K562 (cell line): ENCODE results near the gene OSCAR. TPM values are rescaled to one million over a fixed set of nuclear protein-coding genes. Genes with fewer than 3 reads are reported as not detected.

Source experiments
- BACH1 ChIP-seq: fragments of 200-800 bp; sonication (Bioruptor generic); IDR thresholded peaks from 2 replicates; pipeline ENCODE4 v1.6.1; 2016; ENCODE audit warnings: missing genetic modification characterization, missing compliant biosample characterization
- DACH1 ChIP-seq: fragments of 450-650 bp; IDR thresholded peaks from 2 replicates; pipeline ENCODE4 v1.6.1; 2018; ENCODE audit not compliant: partially characterized antibody
- EGR1 ChIP-seq: fragments of 450-650 bp; conservative IDR thresholded peaks from 2 replicates; pipeline ENCODE4 v1.6.1; 2017; ENCODE audit warnings: mild to moderate bottlenecking
- POLR2H ChIP-seq: IDR thresholded peaks from 2 replicates; pipeline ENCODE4 v1.6.1; 2016; ENCODE audit warnings: missing genetic modification characterization, low read depth, mild to moderate bottlenecking, control low read depth, missing compliant biosample characterization, moderate library complexity
- SLC30A9 ChIP-seq: fragments of 250-450 bp; sonication (Bioruptor Pico); IDR thresholded peaks from 2 replicates; pipeline ENCODE4 v1.8.0; 2022; ENCODE audit warnings: mild to moderate bottlenecking, moderate library complexity
- SMARCE1 ChIP-seq: fragments of 450-650 bp; IDR thresholded peaks from 2 replicates; pipeline ENCODE4 v1.7.1; 2016; ENCODE audit warnings: mild to moderate bottlenecking
- TEAD1 ChIP-seq, 2 experiments: fragments of 450-650 bp in 1 of 2; sonication (generic) in 1 of 2; formaldehyde crosslinking; IDR thresholded peaks; 2 replicates each; pipeline versions ENCODE4 v1.4.0 to v1.8.0; 2020 to 2022; ENCODE audit warnings: mild to moderate bottlenecking in 2 of 2, missing genetic modification reagents in 1 of 2
- ZNF121 ChIP-seq: sonication (generic); formaldehyde crosslinking; conservative IDR thresholded peaks from 2 replicates; pipeline ENCODE4 v1.8.0; 2022; ENCODE audit warnings: missing genetic modification reagents
- ZNF318 ChIP-seq, 2 experiments: fragments of 450-650 bp; IDR thresholded peaks; 2 replicates each; pipeline ENCODE4 v1.6.1; 2016; ENCODE audit warnings: mild to moderate bottlenecking in 2 of 2, borderline replicate concordance in 1 of 2, low read depth in 1 of 2, moderate library complexity in 1 of 2
- ZNF347 ChIP-seq: fragments of 450-650 bp; formaldehyde crosslinking; IDR thresholded peaks from 2 replicates; pipeline ENCODE4 v1.4.0; 2020; ENCODE audit warnings: low read depth, mild to moderate bottlenecking, moderate library complexity
- ZNF407 ChIP-seq: fragments of 450-650 bp; IDR thresholded peaks from 2 replicates; pipeline ENCODE4 v1.6.1; 2016; ENCODE audit warnings: low read depth
- ZNF717 ChIP-seq: fragments of 250-450 bp; sonication (Bioruptor Pico); IDR thresholded peaks from 2 replicates; pipeline ENCODE4 v1.5.0; 2021
- ZNF77 ChIP-seq: fragments of 250-450 bp; sonication (Bioruptor Pico); IDR thresholded peaks from 2 replicates; pipeline ENCODE4 v1.5.0; 2020
- polyA plus RNA-seq, 8 experiments: library from polyadenylated mRNA; depleted of rRNA in 4 of 8; stranded (reverse) in 5 of 8; unstranded in 3 of 8; fragments of >200 nt; fragmentation: Nextera tagmentation in 2 of 8; fragmentation: Illumina TruSeq in 1 of 8; extraction: Ambion mirVana in 2 of 8; extraction: Trizol in 1 of 8; gene quantifications; 2 replicates each; pipeline versions ENCODE4 v1.2.1 to v1.2.3, GENCODE V29; 2011 to 2014; ENCODE audit warnings: inconsistent platforms in 1 of 8, missing spikeins in 1 of 8
- total RNA-seq, 7 experiments: library from RNA; depleted of rRNA in 6 of 7; stranded (reverse); fragments of >200 nt in 6 of 7; fragmentation: Illumina TruSeq in 2 of 7; extraction: Trizol in 2 of 7; gene quantifications; 2 replicates each; pipeline versions ENCODE4 v1.2.1 to v1.2.3, GENCODE V29; 2011 to 2021; ENCODE audit warnings: low replicate concordance in 1 of 7

The OSCAR gene
- total and polyA plus RNA-seq, 9 of the 15 experiments (the other 6 are each of a cell fraction or from before 2014, with no cell fraction given) = 0.09 to 0.62 (median 0.13) TPM; not detected in 5

GRCh38 chr19:54096617-54097106 is 3.9 kb downstream of the OSCAR start (continued):
- TF ChIP-seq ZNF318 (IDR thresholded peaks at IDR 0.05; ENCODE audit: borderline replicate concordance in 1 of 2, low read depth in 1 of 2) (no peak), ZNF717 (no peak), ZNF77 (no peak), DACH1 (no peak), ZNF121 (CRISPR knock-in tag) (no peak), ZNF407 (no peak), BACH1 (tag) (no peak), SMARCE1 (peak; percentile 72), SLC30A9 (no peak), EGR1 (no peak), TEAD1 (CRISPR knock-in tag; IDR thresholded peaks at IDR 0.05) (no peak), ZNF347 (CRISPR knock-in tag) (no peak), POLR2H (no peak)
